GM13976 (cell line): ENCODE measurements around the gene PRPF31.

ENCODE experiments used
- DNase-seq: peaks from one replicate; pipeline ENCODE4 v3.0.0; 2012; ENCODE audit warnings: low spot score
- CTCF ChIP-seq: IDR thresholded peaks from 2 replicates; pipeline ENCODE4 v1.5.1; 2012; ENCODE audit warnings: borderline replicate concordance, mild to moderate bottlenecking; ENCODE audit not compliant: insufficient read depth; ENCODE audit errors: extremely low read depth, missing control alignments, control extremely low read depth
- in situ Hi-C: fragments of 300-500 bp; cut with MboI; formaldehyde crosslinking; loops from one replicate; pipeline ENCODE4 v1.12.0; 2022; ENCODE audit warnings: low sequenced_read_pairs, mixed read lengths, inconsistent platforms; ENCODE audit not compliant: unreplicated experiment

Gene PRPF31

GRCh38 chr19:54151362-54152035 lies 35.9 kb downstream of the PRPF31 start:
- no peak for TF ChIP-seq CTCF
- in situ Hi-C loops: no loop called here
- no peak for DNase-seq

DNA sequence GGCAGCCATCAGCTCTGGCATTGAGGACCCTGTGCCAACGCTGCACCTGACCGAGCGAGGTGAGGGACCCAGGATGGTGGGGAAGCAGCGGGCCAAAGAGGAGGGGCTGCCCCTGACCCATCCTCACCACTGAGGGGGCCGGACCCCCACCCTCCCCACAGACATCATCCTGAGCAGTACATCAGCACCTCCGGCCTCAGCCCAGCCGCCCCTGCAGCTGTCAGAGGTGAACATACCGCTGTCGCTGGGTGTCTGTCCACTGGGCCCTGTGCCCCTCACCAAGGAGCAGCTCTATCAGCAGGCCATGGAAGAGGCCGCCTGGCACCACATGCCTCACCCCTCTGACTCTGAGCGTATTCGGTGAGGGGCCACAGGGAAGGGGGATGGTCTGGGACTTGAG lies 36.7 kb downstream of the PRPF31 start:
- TF ChIP-seq CTCF: no peak
- in situ Hi-C loops: no loop called here
- DNase-seq: no peak

- no peak for TF ChIP-seq CTCF
- in situ Hi-C loops: no loop called here
- DNase-seq: no peak
Measured at GRCh38 chr19:54152878-54153524, 37.4 kb downstream of the PRPF31 start.

GRCh38 chr19:54153731-54154326 lies 38.3 kb downstream of the PRPF31 start:
- no peak for TF ChIP-seq CTCF
- DNase-seq: no peak
- in situ Hi-C loops: no loop called here

DNA sequence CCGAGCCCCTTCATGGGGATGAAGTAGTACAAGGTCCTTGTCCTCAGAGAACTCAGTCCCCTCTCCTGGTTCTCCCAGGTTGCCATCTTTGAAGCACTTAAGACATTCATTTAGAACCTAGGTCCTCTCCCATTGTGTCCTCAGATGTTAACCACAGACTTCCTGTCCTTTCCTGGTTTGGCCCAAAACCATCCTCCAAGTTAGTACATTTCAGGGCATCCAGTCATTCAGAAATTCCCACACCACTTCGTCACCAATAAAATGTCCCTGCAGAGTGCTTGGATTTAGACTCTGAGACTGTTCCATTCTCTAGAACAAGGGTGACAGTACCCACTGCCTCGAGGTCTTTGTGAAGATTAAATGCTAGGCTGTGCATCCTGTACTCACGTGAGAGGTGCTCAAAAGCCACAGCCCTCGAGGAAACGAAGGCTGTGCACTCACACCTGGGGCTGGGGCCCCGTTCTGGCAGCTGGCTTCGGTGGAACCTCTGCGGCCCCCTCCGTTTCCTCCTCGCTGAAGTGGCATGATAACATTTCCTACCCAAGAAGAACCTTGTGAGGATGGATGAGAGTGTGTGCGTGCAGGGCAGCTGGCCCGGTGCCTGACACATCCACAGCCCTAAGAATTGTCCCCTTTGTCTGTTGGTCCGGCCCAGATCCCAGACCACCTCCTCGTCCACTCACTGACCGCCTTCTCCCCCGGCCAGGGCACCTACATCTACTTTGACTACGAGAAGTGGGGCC lies 39.2 kb downstream of the PRPF31 start:
- no peak for DNase-seq
- in situ Hi-C loops: no loop called here
- TF ChIP-seq CTCF: no peak

DNA sequence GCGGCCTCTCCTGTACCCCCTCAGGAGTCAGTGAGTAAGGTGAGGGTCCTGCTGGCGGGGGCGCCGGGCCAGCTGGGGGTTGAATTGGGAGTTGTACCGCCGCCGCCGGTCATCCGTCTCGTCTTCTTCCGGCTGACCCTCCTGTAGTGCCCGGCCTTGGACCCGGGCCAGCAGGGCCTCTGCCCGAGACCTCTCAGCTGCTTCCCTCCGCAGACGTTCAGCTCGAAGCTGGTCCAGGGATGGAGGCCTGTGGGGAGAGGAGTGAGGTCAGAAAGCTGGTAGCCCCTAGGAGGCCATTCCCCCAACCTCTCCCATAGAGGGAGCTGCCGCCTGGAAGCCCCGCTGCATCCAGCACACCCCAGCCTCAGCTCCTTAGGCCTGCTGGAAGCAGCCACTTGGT lies 40.1 kb downstream of the PRPF31 start:
- in situ Hi-C loops: no loop called here
- DNase-seq: no peak
- no peak for TF ChIP-seq CTCF
